Hindlimb muscle (tissue), 1 donor: ENCODE data around the gene KDF1. TPM values are rescaled to one million over a fixed set of nuclear protein-coding genes. Genes with fewer than 3 reads are reported as not detected.
"Not testable (repeated sequence)": the region's sequence is repeated elsewhere in the genome, so short reads cannot be mapped to it uniquely, and the experiment has no call there.

Experiments
- DNase-seq: peaks from one replicate; pipeline ENCODE4 v3.0.0-alpha.2; 2013
- polyA plus RNA-seq: library from polyadenylated mRNA; unstranded; fragments of 120-200 nt; gene quantifications from one replicate; pipeline ENCODE4 v1.2.1, GENCODE V29; 2013; ENCODE audit not compliant: insufficient read length

The KDF1 gene
- polyA plus RNA-seq, 1 donor, result not detected

DNA sequence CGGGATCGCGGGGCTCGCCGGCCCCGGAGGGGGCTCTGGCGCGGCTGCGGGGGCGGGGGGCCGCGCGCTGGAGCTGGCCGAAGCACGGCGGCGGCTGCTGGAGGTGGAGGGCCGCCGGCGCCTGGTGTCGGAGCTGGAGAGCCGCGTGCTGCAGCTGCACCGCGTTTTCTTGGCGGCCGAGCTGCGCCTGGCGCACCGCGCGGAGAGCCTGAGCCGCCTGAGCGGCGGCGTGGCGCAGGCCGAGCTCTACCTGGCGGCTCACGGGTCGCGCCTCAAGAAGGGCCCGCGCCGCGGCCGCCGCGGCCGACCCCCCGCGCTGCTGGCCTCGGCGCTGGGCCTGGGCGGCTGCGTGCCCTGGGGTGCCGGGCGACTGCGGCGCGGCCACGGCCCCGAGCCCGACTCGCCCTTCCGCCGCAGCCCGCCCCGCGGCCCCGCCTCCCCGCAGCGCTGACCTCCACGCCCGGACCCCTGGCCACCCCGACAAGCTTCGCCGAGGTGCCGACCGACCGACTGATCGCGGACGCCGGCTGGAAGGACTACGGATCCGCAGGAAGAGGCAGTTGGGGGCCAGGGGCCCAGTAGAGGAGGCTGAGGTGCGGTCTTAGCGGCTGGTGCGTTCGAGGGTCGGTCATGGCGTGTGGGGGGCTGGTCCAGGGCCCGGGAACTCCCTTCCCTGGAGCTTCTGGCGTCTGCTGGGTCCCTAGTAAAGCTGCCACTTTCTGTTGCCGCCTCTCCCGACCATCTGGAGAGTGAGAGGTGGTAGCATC, 33.9 kb upstream of the KDF1 start:
- peak; percentile 42 for DNase-seq

DNA sequence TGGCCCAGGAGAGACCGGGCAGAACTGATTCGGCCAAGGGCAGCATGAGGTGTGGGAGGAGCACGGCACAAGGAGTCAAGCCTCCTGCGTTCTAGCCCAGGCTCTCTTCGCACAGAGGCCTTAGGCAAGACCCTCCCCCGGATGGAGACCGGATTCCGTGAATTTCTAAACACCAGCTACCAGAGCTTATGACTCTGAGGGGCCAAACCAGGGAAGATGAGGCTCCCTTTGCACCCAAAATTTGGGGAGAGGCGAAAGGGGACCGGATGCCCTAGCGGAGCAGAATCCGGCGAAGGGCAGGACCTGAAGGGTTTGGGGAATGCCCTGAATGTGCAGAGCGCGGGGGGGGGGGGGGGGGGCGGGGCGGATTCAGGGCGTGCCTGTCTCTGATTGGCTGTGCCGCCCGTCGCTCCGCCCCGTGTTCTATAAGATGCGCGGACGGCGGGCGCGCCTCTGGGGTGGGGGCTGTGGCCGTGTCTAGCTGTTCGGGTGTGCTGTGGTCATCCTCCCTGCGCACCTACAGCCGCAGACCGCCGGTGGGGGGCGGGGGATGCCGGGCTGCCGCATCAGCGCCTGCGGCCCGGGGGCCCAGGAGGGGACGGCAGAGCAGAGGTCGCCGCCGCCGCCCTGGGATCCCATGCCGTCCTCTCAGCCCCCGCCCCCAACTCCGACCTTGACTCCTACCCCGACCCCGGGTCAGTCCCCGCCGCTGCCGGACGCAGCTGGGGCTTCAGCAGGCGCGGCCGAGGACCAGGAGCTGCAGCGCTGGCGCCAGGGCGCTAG, 33.2 kb upstream of the KDF1 start, which contains the start of gene TRNP1:
Gene TRNP1, plus strand, starts transcription at position 456 of the 783 bp plus-strand sequence. Its CDS starts 95 bp downstream, at position 551.
- DNase-seq, result peak; percentile 68

DNA sequence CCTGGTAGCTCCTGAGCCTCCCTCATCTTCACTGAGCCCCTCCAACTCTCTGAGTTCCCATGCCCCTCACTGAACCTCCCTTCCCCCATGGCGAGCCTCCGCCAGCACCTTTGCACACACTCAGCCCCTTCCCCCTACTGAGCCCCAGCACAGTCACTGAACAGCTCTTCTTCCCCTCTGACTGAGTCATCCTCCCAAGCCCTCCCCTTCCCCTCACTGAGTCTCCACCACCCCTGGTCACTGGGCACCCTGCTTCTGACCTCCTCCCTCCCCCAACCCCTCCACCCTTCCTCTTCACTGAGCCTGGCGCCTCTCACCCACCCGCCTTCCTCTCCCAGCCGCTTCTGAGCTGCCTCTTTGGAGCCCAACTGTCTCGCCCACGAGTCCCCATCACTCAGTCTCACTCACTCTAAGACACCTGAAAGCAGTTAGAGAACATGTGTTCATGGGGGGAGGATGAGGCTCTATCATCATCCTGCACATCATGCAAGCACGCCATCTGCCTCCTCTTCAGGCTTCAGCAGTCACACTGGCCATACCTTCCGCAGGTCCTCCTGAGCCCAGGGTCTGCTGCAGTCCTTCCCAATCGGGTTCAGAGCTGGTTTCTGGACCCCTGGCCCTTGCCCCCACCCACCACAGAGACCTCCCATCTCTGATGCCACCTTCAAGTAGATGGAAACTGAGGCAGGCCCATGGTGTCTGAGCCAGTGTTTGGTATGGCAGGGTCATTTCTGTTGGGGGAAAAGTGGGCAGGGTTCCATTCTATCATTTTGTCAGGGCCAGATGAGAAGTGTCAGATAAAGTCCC, 31.2 kb upstream of the KDF1 start:
- DNase-seq, result no peak

DNA sequence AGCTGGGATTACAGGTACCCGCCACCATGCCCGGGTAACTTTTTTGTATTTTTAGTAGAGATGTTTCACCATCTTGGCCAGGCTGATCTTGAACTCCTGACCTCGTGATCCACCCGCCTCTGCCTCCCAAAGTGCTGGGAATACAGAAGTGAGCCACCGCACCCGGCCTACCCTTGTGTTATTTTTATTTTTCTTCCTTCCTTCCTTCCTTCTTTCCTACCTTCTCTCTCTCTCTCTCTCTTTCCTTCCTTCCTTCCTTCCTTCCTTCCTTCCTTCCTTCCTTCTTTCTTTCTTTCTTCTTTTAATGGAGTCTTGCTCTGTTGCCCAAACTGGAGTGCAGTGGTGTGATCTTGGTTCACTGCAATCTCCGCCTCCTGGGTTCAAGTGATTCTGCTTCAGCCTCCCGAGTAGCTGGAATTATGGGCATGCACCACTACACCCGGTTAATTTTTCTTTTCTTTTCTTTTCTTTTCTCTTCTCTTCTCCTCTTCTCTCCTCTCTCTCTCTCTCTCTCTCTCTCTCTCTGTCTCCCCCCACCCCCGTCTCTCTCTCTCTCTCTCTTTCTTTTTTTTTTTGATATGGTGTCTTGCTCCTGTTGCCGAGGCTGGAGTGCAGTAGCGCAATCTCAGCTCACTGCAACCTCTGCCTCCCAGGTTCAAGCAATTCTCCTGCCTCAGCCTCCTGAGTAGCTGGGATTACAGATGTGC, 29.3 kb upstream of the KDF1 start:
- DNase-seq, result not testable (repeated sequence)

DNA sequence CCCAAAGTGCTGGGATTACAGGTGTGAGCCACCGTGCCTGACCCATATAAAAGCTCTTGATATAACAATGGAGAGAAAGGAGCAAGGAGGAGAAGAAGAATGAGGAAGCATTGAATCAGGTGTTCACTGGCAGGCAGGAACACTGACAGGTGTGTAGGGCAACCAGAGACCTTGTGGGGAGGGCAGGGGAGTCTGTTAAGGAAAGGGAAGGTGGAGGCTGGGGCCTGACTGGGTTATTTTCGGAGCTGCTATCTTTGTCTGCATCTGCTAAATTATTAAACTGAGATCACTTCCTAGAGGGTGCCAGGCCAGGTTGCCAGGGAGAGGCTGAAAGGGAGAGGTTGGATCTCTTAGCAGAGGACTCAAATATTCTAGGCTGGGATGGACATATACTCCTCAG, 26.4 kb upstream of the KDF1 start:
- no peak for DNase-seq

DNA sequence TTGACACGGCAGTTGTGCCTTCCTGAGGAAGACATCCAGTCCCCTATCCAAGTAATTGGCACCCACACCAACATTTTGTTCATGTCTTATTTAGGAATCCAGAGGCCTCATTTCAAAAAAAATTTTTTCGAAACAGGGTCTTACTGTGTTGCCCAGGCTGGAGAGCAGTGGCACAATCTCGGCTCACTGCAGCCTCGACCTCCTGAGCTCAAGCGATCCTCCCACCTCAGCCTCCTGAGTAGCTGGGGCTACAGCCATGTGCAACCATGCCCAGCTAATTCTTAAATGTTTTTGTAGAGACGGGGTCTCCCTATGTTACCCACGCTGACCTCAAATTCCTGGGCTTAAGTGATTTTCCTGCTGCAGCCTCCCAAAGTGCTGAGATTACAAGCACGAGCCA, 24.0 kb upstream of the KDF1 start:
- no peak for DNase-seq

DNA sequence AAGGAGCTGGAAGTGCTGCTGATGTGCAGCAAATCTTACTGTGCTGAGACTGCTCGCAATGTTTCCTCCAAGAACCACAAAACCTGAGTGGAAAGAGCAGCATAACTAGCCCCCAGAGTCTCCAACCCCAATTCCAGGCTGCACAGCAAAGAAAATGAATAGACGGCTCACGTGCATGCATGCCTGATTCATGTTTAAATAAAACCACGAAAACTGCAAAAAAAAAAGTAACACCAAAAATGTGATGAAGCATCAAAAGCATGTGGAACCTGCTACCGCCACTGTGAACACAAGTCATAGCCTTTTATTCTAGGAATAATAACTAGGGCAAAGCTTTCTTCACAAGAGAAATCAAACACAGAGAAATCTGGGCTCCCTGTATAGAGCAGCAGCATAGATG, 23.6 kb upstream of the KDF1 start:
- DNase-seq, result no peak

DNA sequence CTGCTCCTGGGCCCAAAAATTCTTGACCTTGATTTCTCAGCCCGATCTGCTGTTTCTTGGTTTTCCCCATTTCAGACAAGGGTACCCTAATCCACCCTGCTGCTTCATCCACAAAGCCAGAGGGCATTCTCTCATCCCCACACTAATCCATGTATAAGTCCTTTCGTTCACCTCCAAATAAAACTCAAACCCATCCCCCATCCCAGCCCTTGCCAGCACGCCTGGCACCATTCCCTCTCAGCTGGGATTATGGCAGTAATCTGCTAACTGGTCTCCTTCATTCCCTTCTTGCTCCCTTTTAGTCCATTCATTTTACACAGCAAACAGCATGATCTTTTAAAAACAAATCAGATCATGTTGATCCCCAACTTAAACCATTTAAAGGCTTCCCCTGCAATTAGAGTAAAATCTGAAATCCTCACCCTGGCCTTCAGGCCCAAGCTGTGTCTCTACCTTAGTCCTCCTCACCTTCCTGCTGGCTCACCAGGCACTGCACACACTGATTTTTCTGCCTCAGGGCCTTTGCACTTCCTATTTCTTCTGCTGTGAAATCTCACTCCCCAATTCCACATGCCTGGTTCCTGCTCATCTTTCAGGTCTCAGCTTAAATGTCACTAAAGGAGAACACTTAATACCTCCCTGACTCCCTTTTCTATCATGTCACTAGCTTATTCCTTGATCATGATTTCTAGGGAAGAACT, 21.0 kb upstream of the KDF1 start:
- DNase-seq, result no peak

DNA sequence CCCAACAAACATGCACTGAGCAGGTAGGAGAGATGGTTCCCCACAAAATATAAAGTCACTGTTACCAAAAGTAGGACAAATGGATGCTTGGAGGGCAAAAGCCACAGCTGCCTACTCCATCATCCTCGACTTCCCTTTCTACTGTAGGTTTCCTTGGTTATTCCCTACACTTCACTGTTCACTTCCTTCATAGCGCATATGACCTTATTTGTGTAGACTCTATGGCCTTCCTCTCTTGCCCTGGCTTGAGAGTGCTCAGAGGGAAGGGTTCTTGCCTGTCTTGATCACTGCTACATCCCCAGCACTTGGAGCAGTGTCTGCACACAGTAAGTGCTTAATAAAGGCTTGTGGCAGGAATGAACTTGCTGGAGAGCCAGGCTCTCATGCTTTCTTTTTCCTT, 18.6 kb upstream of the KDF1 start:
- no peak for DNase-seq

DNA sequence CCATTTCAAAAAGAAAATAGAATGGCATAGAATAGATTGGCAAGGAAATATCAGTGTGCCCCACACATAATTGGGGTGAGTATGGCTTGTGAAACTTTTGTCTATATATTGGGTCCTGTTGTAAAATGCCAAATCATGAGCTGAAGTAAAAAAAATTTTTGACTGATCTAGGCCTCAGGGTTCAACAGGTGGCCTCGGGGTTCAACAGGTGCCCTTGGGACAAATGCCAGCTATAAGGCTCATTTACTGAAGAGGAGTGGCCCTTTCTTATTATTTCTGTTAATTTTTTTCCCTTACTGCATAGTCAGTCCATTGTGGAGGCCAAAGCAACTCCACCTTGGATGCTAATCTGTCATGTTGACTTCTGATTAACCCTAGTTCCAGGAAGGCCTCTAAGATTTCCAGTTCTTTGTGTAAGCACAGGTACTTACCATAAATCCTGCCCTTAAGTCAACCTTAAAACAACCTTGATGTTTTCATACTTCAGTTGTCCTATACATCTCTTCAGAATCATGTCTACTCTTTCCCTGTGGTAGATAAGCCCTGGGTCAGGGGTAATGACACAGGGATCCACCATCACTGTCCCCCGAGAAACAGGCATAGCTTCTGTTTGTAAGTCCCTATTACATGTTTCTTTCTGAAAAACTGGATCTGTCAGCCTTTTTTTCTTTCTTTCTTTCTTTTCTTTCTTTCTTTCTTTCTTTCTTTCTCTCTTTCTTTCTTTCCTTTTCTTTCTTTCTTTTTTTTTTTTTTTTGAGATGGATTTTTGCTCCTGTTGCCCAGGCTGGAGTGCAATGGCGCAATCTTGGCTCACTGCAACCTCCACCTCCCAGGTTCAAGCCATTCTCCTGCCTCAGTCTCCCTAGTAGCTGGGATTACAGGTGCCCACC, 16.6 kb upstream of the KDF1 start:
- no peak for DNase-seq

DNA sequence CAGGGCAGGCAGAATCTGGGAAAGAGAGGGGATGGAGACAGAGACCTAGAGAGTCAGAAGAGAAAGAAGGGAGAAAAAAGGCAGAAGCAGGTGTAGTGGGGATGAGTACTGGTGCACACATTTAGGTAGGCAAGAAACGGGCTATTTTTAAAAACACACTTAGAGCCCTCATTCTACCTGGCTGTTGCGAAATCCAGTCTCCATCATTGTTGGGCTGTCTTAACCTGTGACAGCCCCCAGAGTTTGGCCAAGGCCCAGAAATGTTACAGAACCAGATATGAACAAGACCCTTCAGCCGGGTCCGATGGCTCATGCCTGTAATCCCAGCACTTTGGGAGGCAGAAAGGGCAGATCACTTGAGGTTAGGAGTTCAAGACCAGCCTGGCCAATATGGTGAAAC, 12.6 kb upstream of the KDF1 start:
- no peak for DNase-seq

DNA sequence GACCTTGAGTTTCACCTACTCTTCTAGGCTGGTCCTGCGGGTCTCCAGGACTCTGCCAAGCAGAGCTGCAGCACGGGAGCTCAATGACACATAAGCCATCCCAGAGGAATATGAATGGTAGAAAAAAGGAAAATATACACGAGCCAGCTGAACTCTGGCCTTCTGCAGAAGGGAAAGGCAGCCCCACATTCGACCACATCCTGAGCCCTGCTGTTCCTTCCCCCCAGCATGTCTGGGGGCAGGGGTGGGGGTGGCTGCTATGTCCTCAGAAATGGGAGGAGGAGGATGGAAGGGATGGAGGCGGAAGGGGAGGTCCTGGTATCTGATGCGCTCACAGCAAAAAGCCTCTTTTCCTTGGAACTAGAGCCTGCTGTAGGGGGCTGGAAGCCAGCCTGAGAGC, 12.1 kb upstream of the KDF1 start:
- DNase-seq, result no peak

DNA sequence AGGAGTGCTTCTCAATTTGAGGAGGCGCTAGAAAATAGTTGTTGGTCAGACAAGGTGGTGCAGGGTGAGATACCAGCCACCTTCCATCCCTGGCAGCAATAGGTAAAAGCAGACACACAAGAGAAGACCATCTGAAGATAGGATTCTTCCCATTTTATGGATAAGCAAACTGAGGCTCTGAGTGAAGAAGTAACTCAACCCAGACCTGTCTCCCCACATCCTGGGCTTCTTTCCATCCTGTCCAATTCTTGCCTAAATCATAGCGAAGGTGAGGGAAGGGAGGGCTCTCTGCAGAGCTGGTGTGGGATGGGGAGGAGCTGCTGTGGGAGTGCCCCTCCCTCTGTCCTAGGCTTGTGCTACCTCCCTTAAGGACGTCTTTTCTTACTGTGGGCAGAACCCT, 11.3 kb upstream of the KDF1 start:
- no peak for DNase-seq

DNA sequence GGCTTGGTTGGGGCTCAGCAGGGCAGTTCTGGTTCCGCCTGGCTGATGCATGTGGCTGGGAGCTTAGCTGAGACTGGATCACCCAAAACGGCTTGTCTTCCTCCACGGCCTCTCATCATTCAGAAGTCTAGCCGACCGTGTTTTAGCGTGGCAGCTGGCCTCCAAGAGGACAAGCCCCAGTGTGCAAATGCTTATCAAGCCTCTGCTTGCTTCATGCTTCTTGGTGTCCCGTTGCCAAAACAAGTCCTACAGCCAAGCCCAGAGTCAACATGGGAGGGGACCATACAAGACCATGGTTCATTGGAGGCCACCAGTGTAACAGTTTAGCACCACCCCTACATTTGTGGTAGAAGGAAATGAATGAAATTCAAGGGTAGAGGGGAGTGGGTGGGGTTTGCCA, 10.5 kb upstream of the KDF1 start:
- DNase-seq, result no peak

DNA sequence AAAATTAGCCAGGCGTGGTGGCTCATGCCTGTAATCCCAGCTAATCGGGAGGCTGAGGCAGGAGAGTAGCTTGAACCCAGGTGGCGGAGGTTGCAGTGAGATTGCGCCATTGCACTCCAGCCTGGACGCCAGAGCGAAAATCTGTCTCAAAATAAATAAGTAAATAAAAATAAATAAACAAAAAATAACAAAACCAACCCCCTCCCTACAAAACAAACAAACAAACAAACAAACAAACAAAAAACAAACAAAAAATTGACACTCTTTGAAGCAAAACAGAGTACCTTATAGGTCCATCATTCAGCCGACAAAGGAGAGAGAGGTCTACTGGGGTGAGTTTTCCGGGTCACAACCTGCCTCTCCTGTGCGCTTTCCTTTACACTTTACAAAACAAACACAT, 5.4 kb upstream of the KDF1 start:
- no peak for DNase-seq

DNA sequence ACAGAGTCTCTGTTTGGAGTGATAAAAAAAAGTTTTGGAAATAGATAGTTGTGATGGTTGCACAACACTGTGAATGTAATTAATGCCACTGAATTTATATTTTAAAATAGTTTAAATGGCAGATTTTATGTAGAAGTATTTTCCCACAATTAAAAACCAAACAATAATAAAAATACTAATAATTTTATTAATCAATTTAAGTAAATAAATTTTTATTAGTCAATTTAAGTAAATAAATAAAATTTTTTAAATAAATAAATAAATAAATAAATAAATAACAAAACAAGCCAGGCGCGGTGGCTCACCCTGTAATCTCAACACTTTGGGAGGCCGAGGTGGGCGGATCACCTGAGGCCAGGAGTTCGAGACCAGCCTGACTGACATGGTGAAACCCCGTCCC, 4.9 kb upstream of the KDF1 start:
- no peak for DNase-seq

DNA sequence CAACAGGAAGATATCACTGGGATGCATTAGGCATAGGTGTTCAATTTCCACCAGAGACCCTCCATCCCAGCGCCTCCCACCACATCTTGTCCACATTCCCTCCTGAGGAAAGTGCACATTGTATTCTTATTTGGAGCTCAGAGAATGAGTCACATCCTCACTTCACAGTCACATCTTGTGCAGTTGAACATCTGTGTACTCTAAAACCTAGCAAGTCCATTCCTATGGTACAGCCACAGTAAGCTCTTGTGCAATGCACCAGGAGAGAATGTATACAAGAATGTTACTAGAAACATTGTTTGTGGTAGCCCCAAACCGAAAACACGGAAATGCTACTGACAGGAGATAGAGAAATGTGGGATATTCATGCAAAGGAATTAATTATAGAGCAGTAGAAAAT, 1.6 kb upstream of the KDF1 start:
- DNase-seq, result no peak

DNA sequence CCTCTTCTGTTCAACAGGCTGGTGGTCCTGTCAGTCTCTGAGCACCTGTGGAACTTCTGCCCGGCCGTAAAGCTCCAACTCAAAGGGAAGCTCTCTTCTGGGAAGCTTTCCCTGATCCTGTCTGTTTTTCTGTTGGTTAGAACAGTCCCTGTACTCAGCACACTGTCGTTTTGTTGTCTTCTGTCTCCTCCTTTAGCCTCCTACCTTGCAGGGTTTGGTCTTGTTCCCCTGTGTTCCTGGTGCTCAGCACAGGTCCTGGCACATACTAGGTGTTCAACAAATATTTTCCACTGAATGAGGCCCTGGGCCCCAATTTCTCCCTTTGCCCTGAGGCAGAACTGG, 328 bp upstream of the KDF1 start:
- DNase-seq, result no peak

DNA sequence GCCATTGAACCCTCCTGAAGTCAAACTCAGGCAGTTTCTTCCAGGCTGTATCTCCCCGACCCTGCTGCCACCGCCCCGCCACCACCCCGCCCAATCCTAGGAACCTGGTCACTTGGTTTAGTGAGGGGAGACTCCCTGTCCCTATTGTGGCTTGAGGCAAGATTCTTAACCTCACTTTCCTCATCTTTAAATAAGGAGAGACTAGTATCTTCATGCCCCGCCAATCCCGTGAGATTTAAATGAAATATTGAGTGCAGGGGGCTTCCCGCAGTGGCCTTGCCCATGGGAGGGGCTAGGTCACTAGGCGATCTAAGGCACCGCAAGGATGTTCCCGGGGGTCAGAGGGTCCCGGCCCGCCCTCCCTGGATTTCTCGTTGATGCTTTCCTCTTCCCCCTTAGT, 998 bp downstream of the KDF1 start:
- DNase-seq, result no peak

DNA sequence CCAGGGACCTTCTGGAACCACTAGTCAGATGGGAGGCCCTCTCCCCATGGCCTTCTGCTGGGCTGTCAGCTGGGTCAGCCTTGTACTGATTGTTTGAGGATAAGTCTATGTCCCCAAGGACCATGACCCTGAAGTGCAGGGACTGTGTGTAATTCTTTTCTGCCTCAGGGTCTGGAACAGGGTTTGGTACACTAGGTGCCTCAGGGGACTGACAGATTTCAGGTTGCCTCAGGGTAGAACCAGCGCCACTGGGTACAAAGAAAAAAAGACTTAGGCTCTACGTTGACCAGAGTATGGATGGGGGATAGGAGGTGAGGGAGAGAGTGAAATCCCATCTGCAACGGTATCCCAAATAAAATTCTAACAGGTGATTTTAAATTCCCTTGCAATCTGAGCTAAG, 3.0 kb downstream of the KDF1 start:
- no peak for DNase-seq

DNA sequence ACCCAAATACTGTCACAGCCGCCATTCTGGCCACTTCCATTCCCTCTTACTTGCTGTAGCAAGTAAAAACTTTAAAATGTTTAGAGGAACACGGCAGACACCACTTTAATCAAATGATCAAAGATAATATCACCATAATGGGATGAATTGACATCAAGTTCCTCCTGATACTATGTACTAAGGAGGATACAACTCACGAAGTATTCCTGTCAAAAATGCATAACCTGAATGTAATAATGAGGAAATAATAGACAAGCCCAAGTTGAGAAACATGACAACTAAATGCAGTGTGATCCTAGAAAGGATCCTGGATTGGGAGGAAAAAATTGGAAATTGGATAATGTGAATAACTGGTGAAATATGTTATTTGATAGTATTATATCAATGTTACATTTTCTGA, 3.9 kb downstream of the KDF1 start:
- no peak for DNase-seq
